EL (cell line): Measurements from ENCODE around the gene EEF1AKMT2.

Experiments used
- DNase-seq: peaks from one replicate; pipeline ENCODE4 v3.0.0-alpha.2; 2016

The EEF1AKMT2 gene

DNA sequence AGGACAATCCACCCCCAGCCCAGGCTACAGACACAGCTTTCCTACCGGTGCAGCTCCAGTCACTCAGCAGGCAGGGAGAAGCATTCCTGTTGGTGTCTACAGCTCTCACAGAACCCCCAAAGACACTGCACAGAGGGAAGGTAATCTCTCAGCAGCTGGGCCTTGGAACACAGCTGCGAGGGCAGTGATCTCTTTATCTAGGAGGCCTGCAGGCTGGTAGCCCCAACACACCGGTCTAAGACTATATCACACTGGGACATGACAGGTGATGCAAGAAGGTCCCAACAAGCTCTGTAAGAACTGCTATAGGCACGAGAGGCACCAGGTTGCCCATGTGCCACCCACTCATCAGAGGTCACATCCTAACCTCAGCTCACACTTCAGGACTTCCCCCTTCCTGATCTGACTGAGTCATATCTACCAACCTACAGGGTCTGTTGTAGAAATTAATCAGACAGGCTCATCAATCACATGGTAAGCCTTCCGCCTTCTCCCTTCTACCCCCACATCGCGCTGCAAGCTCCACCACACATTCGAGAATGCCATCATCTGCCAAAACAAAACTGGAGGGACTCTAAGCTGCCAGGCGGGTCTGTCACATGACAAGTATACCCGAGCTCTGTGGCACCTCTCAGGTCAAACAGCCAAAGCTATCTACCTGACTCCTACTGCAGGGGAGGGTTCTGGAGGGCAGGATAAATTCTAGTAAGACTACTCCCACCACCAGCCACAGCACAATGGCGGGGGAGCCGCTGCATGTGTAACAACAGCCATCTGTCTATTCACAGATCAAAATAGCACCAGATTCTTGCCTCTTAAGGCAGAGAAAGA is 73.6 kb downstream of the EEF1AKMT2 start:
- DNase-seq, result peak; percentile 12

DNA sequence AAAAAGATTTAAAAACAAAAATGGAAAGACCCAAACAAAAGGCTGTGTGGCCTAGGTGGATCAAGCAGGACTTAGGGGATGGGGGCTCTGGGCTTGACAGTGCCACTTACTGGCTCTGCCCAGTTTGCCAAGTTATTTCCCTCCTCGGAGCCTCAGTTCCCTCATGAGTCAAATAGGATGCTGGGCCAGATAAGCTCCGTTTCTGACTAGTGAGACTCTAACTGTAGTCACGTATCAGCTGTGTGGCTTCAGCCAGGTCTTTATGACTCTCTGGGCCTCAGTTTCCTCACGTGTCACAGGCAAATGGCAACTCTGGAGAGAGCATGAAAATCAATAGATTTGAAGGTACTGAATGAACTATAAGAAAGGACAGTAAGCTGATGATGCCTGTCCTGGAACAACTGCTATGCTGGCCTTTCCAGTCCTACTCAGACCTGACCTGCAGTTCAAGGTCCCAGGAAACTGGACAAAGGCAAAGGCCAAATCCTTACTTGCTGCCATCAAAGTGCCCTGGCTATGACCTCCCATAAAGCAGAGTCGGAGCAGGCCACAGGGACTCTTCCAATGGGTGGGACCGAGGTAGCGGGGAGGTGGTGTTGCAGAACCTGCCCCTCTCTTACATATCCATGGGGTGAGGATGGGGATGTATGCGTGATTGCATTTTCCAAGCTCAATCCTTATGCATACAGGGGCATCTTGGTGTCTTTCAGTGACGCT is 74.5 kb downstream of the EEF1AKMT2 start:
- DNase-seq, result no peak

DNA sequence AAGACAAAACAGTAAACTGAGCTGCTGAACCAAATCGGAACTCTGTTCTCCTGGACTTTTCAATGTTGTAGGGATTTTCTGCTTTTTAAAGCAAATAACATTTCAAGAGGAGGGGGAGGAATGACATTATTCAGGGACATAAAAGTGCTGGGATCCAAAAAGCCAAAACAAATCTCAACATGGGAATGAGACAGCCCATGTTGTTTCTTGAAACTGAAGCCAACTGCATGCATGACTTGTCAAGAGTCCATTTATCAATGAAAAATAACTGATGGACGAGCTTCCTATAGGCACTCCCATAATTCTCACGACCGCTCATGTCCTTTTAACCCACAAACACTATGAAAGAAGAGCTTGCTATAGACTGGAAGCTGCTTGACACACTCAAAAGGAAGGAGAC is 75.3 kb downstream of the EEF1AKMT2 start:
- DNase-seq, result no peak

DNA sequence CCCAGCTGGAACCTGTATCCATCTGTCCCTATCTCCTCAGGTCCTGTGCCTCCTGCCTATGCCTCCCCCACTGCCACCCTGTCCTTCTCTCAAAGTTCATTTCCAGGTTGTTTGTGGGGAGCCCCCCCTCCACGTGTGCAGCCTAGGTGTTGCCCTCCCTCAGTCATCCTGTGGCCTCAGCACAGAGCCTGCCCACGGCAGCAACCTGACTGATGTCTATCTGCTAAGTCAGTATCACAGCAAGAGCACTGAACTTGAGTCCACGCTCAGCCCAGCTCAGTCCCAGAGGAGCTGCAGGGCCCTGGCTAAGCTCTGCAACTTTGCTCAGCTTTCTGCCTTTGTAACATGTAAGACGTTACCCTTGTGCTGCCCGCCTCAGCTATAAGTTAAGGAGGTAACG is 76.2 kb downstream of the EEF1AKMT2 start:
- DNase-seq, result no peak

DNA sequence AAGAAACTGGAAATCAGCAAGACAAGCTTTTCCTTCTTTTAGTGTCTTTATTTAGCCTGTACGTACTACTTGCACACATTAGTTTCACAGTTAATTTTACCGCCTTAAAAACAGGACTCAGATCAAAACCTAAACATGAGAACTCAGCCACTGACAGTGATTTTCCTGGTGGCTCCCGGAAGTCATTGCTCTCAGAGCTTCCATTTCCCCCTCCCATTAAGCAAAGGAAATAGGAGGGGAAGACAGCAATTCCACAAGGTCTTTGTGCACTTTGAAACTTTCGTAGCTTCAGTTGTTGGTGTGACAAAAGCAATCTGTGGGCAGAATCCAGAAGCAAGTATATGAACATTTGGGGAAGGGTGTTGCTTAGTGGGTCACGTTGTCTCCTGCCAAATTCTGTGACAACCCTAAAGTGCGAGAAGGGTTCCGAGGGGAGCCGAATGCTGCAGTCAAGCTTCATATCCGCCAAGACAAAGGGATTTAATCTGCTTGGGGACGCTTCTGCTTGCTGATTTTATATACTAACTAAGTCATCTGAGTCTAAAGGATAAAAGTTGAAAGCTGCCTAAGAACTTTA is 77.9 kb downstream of the EEF1AKMT2 start:
- no peak for DNase-seq

DNA sequence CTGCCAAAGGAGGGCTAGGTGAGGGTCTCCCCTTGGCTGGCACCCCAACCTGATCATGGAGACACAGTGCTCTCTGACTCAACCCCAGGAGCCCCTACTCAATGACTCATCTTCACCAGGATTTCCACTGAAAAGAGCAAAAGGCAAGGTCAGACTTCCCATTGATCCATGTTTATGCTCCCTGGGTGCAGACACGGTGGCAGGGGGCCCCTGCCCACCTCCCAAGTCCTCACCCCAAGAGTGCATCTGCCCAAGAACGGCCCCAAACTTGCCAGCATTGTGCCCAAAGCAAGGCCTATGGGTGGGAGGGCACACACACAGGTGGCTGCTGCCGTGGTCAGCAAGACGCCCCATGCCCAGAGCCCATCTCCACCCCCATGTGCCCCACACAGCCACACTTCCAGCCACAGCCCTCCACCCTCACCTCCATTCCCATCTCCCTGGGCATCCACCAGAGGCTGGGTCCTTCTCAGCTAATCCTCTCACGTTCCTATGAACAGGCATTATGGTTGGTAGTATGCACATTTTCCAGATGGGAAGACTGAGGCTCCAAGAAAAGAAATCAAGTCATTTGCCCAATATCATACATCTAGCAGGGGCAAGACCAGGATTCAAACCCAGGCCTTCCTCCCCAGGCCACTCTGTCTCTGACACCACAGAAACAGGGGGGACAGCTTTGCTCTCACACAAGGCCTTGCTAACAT is 78.8 kb downstream of the EEF1AKMT2 start:
- no peak for DNase-seq

DNA sequence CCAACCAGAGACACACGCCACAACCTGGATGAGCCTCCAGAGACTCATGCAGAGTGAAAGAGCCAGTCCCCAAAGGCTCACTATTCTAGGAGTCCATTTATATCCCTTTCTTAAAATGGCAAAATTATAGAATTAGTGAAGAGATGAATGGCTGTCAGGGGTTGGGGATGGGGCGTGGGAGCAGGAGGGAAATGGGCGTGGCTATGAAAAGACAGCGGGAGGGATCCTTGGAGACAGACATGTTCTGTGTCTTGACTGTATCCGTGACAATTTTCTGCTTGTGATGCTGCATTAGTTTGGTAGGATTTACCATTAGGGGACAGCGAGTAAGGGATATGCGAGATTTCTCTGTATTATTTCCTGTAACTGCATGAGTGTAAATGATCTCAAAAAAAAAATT is 80.5 kb downstream of the EEF1AKMT2 start:
- DNase-seq, result no peak

DNA sequence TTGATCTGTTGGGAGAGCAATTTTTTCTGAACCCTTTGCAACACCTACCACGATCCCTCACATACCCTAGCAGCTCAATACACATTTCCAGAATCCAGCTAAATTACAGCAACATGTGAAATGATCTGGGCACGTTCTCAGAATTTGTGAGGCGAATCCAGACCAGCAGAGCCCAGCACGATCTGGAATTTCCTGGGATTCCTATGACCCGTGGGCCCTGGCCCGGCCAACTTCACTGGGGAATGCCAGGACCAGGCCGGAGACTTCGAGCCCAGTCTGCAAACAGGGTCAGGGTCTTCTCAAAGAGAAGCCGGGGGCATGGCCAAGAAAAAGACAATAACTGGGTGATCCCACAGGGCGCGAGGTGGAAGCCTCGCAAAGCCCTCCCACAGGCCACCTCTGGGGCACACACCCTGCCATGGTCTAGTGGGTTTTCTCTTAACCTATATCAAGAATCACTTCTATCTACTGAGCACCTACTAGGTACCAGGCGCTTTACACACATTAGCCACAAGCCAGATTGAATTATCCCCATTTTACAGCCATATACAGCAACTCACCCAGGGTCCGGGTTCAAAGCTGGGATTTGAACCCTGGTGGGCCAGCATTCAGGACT is 81.3 kb downstream of the EEF1AKMT2 start:
- no peak for DNase-seq

DNA sequence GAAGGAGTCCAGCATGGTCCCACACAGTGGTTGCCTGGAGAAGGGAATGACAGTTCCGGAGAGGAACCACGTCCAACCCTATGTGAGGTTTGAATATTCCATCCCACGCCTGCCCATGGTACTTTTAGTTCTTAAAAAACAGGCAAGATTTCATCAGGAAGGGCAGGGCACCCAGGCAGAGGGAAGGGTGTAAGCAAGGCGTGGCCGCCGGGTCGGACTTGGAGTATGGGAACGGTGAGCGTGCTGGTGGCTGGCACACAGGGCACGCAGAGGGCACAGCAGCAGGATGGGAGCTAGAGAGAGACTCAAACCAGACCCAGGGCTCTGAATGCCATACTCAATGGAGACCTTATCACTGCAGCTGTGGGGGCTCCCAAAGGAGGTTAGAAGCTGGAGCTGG is 81.8 kb downstream of the EEF1AKMT2 start:
- DNase-seq, result no peak

DNA sequence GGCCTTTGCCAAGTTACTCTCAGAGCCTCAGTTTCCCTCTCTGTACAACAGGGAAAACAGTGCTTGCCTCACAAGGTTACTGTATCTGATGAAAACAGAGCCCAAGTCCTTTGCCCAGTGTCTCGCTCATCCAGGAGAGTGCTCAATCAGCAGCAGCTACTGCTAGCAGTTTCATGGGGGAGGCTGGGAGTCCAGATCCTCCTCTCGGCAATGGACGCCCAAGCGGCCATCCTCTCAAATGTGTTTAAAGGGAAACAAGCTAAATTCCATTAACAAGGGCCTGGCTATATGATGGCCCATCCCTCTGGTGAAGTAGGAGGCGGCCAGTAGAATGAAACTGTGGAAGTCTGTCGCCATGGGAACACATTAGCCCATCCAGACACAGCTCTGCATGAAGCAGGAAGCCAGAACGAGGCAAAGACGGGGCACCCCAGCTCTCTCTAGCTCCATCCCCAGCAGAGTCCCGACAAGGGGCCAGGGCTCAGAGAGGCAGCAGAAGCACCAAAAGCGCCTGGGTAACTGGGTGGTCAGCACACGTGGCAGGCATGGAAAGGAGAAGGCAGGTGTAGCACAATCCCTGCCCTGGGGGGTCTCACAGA is 82.7 kb downstream of the EEF1AKMT2 start:
- DNase-seq, result no peak

DNA sequence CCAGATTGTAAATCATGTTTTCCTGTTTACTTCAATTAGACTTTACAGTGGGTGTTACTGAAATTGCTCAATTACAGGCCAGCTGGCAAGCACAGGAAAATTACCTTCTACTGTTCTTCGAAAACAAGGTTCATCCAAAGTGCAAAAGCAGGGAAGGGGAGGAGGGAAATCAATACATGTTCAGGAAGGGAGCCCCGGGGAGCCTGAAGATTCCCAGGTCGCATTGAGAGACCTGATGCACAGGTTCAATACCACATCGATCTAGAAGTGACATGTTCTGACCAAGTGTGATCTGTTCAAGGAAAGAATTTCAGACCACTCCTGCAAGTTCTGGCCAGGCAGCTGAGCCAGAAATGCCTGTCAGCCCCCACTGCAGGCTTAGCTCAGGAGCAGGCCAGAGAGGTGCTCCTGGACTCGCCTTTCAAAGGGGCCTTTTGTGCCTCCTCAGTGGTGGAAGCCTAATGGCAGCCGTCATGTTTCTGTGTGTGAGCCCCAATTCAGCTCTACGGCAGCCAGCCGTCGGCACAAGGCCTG is 83.4 kb downstream of the EEF1AKMT2 start:
- no peak for DNase-seq
